ENCODE measurements around the gene ALDOC.

ALDOC gene

GRCh38 chr17:28532050-28532960, 44.4 kb downstream of the ALDOC start:
- DNase-seq (ENCODE audit: low read depth in 2 of 2): no peak

DNA sequence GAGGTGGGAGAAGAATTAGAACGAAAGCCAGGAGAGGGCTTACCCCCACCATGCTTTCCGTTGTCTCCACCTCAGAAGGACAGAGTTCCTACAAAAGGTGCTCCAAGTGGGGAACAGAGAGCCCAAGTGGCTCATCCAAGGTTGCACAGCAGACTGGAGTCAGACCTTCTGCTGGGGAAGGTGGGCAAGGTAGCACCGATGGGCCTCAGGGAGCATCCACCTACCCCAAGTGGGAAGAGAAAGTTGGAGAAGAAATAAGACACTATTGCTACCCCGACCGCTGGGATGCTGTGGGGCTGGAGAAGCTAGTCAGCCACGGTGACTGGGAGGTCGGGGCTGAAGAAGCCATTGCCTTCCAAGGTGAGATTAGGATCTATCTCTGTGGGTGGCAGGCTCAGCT, 45.8 kb downstream of the ALDOC start:
- no peak for DNase-seq (ENCODE audit: low read depth in 2 of 2)

DNA sequence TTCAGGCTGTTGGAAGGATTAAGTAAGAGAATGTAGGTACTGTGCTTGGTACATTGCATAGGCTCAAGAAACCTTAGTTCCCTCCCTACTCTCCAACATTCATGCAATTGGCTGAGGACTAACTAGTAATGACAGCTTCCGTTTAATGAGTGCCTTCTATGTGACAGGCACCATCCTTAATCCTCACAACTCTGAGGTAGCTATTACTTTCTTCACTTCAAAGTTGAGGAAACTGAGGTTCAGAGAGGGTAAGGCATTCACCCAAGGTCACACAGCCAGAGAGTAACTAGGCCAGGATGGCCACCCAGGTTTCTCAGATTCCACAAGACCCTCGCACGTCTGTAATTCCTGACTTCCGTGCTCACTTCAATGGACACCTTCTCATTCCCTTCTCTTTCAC, 46.4 kb downstream of the ALDOC start:
- no peak for DNase-seq (ENCODE audit: low read depth in 2 of 2)

DNA sequence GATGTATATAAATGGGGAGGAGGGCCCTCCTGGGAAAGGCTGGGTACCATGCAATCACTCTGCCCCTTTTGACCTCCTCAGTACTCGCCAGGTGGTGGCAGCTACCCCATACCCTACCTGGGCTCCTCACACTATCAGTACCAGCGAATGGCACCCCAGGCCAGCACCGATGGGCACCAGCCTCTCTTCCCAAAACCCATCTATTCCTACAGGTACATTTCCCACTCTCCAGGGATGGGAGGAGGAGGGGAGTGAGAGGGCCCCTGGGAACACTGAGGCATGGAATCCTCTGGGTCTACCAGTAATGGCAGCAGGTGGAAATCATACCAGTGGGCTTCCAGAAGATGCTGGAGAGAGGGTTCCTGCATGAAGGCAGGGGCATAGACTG, 47.7 kb downstream of the ALDOC start:
- DNase-seq (ENCODE audit: low read depth in 2 of 2): no peak

- DNase-seq (ENCODE audit: low read depth in 2 of 2): no peak
These were observed 48.2 kb downstream of the ALDOC start for GRCh38 chr17:28528327-28529012.

- no peak for DNase-seq (ENCODE audit: low read depth in 2 of 2)
These were observed 48.8 kb downstream of the ALDOC start for GRCh38 chr17:28527859-28528258.

GRCh38 chr17:28527181-28527681, 49.5 kb downstream of the ALDOC start:
- DNase-seq (ENCODE audit: low read depth in 2 of 2): no peak

- DNase-seq (ENCODE audit: low read depth in 2 of 2): no peak
These were observed 50.3 kb downstream of the ALDOC start for GRCh38 chr17:28526381-28526780.

DNA sequence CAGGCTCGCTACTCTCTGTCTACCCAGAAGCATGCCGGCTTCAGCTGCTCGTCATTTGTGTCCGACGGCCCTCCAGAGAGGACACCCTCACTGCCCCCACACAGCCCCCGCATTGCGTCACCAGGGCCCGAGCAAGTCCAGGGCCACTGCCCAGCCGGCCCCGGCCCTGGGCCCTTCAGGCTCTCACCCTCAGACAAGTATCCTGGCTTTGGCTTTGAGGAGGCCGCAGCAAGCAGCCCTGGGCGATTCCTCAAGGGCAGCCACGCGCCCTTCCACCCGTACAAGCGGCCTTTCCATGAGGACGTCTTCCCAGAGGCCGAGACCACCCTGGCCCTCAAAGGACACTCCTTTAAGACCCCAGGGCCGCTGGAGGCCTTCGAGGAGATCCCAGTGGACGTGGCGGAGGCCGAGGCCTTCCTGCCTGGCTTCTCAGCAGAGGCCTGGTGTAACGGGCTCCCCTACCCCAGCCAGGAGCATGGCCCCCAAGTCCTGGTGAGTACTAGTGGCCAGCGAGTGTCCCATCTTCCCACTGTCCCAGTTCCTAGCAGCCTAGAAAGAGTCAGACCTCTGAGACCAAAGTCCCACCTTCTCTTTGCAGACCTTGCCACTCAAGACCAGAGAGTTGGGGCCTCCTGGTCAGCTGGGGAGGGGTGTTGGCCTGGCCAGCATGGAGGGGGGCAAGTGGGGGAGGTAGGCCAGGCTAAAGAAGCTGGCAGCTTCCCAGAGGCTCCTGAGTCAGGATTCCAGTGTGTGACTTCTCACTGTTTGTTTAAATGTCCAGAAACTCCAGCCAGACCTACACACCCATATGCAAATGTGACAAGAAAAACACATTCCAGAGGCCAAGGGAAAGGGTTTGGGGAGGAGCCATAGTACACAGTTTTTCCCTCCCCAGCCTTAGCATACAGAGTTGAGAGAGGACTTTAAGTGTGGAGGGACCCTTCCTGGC, 51.9 kb downstream of the ALDOC start:
- DNase-seq (ENCODE audit: low read depth in 2 of 2): no peak

GRCh38 chr17:28523876-28524275, 52.8 kb downstream of the ALDOC start:
- DNase-seq (ENCODE audit: low read depth in 2 of 2): no peak

DNA sequence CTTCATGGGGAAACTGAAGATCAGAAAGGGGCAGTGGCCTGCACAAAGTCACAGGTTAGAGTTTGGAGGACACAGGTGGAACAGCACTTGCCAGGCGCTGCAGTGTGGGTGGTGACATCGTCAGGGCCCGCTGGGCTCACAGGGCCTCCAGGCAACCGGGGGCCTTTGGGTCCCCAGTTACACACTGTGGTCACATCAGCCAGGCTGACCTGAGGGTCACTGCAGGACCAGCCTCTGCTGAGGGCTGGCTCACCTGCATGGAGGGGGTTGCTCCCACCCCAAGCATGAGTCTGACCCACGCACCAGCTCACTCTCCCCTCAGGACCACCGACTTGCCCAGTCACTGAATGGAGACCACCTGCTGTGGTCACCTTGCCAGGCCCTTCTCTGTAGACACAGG, 53.5 kb downstream of the ALDOC start:
- no peak for DNase-seq (ENCODE audit: low read depth in 2 of 2)

All from stimulated activated CD8-positive, alpha-beta memory T cell treated with anti-CD3 and anti-CD28 coated beads, Interleukin-7, amount 100 ng/mL, for 1 hour (primary cell).